H1 (cell line): ENCODE results near the gene RAET1E.

Experiments
- BCL11A ChIP-seq, 2 experiments: IDR thresholded peaks; one replicate each; pipeline ENCODE4 v1.6.1; 2011; ENCODE audit warnings: low read depth in 2 of 2, low read length in 2 of 2, mild to moderate bottlenecking in 2 of 2
- CEBPB ChIP-seq: IDR thresholded peaks from 2 replicates; pipeline ENCODE4 v1.6.1; 2012; ENCODE audit warnings: low read depth, low read length
- EZH2 ChIP-seq: fragments of 200-600 bp; sonication (generic); IDR thresholded peaks from 2 replicates; pipeline ENCODE4 v1.7.1; 2012; ENCODE audit warnings: low read depth, mild to moderate bottlenecking, moderate library complexity, low read length, inconsistent platforms; ENCODE audit not compliant: severe bottlenecking
- GTF2F1 ChIP-seq: IDR thresholded peaks from 2 replicates; pipeline ENCODE4 v1.6.1; 2012; ENCODE audit warnings: low read depth, low read length, improper control_type of control experiment, borderline replicate concordance
- POLR2A ChIP-seq, 2 experiments: IDR thresholded peaks; 1 replicate in 1 of 2; 2 replicates in 1 of 2; pipeline ENCODE4 v1.6.1; 2011; ENCODE audit warnings: low read depth in 2 of 2, low read length in 2 of 2, mild to moderate bottlenecking in 2 of 2; ENCODE audit errors: control extremely low read depth in 1 of 2
- SP4 ChIP-seq: IDR thresholded peaks from 2 replicates; pipeline ENCODE4 v1.6.1; 2012; ENCODE audit warnings: low read length, inconsistent platforms
- TCF12 ChIP-seq: IDR thresholded peaks from 2 replicates; pipeline ENCODE4 v1.6.1; 2011; ENCODE audit warnings: low read depth, mild to moderate bottlenecking, low read length
- ZNF274 ChIP-seq: IDR thresholded peaks from 2 replicates; pipeline ENCODE4 v1.7.0; 2012; ENCODE audit warnings: low read length, borderline replicate concordance; ENCODE audit errors: extremely low read depth
- TF ChIP-seq, protein P1 (sequence below): IDR thresholded peaks from 2 replicates; pipeline ENCODE4 v1.6.1; 2012; ENCODE audit warnings: low read length, inconsistent platforms
- TF ChIP-seq, protein P2 (sequence below): IDR thresholded peaks from 2 replicates; pipeline ENCODE4 v1.6.1; 2011; ENCODE audit warnings: low read depth, mild to moderate bottlenecking, low read length; ENCODE audit not compliant: insufficient read depth
- TF ChIP-seq, protein P3 (sequence below), 3 experiments: IDR thresholded peaks; 1 replicate in 2 of 3; 2 replicates in 1 of 3; pipeline versions ENCODE4 v1.5.1 to v1.6.1; 2011; ENCODE audit warnings: low read length in 3 of 3, mild to moderate bottlenecking in 3 of 3, inconsistent platforms in 2 of 3, low read depth in 1 of 3, moderate library complexity in 1 of 3; ENCODE audit not compliant: insufficient read depth in 1 of 3; ENCODE audit errors: control extremely low read depth in 1 of 3

DNA sequence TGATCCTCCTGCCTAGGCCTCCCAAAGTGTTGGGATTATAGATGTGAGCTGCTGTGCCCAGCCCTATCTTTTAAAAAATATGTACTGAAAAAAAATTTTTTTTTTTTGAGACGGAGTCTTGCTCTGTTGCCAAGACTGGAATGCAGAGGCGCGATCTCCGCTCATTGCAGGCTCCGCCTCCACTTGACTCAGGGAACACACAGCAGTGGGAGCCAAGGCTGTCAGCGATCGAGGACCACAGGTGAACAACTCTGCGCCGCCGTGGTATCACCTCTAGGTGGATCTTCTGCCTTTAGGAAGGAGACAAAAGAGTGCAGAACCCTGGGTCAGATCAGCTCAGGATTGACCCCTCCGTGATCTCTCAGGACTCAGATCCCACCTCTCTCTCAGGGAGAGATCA lies 13.7 kb downstream of the RAET1E start:
- no peak for TF ChIP-seq CEBPB
- TF ChIP-seq SP4, result no peak
- no peak for TF ChIP-seq POLR2A (IDR thresholded peaks at IDR 0.05; ENCODE audit: control extremely low read depth in 1 of 2, low read depth in 2 of 2, low read length in 2 of 2)
- TF ChIP-seq TCF12, result no peak
- no peak for TF ChIP-seq BCL11A (IDR thresholded peaks at IDR 0.05; ENCODE audit: low read depth in 2 of 2, low read length in 2 of 2)
- TF ChIP-seq GTF2F1, result no peak
- TF ChIP-seq, protein P1, sequence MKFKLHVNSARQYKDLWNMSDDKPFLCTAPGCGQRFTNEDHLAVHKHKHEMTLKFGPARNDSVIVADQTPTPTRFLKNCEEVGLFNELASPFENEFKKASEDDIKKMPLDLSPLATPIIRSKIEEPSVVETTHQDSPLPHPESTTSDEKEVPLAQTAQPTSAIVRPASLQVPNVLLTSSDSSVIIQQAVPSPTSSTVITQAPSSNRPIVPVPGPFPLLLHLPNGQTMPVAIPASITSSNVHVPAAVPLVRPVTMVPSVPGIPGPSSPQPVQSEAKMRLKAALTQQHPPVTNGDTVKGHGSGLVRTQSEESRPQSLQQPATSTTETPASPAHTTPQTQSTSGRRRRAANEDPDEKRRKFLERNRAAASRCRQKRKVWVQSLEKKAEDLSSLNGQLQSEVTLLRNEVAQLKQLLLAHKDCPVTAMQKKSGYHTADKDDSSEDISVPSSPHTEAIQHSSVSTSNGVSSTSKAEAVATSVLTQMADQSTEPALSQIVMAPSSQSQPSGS, result no peak
- TF ChIP-seq, protein P2, sequence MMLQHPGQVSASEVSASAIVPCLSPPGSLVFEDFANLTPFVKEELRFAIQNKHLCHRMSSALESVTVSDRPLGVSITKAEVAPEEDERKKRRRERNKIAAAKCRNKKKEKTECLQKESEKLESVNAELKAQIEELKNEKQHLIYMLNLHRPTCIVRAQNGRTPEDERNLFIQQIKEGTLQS, result no peak
- no peak for TF ChIP-seq EZH2
- no peak for TF ChIP-seq ZNF274
- TF ChIP-seq, protein P3, sequence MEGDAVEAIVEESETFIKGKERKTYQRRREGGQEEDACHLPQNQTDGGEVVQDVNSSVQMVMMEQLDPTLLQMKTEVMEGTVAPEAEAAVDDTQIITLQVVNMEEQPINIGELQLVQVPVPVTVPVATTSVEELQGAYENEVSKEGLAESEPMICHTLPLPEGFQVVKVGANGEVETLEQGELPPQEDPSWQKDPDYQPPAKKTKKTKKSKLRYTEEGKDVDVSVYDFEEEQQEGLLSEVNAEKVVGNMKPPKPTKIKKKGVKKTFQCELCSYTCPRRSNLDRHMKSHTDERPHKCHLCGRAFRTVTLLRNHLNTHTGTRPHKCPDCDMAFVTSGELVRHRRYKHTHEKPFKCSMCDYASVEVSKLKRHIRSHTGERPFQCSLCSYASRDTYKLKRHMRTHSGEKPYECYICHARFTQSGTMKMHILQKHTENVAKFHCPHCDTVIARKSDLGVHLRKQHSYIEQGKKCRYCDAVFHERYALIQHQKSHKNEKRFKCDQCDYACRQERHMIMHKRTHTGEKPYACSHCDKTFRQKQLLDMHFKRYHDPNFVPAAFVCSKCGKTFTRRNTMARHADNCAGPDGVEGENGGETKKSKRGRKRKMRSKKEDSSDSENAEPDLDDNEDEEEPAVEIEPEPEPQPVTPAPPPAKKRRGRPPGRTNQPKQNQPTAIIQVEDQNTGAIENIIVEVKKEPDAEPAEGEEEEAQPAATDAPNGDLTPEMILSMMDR (IDR thresholded peaks at IDR 0.05; ENCODE audit: control extremely low read depth in 1 of 3, insufficient read depth in 1 of 3, low read depth in 1 of 3, low read length in 3 of 3), result peak in 2 of 3 experiments; percentile 23 to 39; a peak in 3 of 4 replicates
